HepG2 (cell line): Measurements from ENCODE around the gene CD7. TPM values are rescaled to one million over a fixed set of nuclear protein-coding genes. Genes with fewer than 3 reads are reported as not detected.

ENCODE experiments used
- BATF2 ChIP-seq: sonication (generic); formaldehyde crosslinking; IDR thresholded peaks from 2 replicates; pipeline ENCODE4 v1.8.0; 2022; ENCODE audit warnings: mild to moderate bottlenecking, missing genetic modification reagents, moderate library complexity
- CENPX ChIP-seq: sonication (generic); formaldehyde crosslinking; IDR thresholded peaks from 2 replicates; pipeline ENCODE4 v1.9.0; 2021; ENCODE audit warnings: mild to moderate bottlenecking, missing genetic modification reagents, moderate library complexity
- KAT2B ChIP-seq: fragments of 150-350 bp; IDR thresholded peaks from 2 replicates; pipeline ENCODE4 v1.6.1; 2014; ENCODE audit warnings: low read depth, low read length, borderline replicate concordance
- KLF13 ChIP-seq: sonication (generic); formaldehyde crosslinking; IDR thresholded peaks from 2 replicates; pipeline ENCODE4 v1.4.0; 2020; ENCODE audit warnings: mild to moderate bottlenecking, missing genetic modification reagents
- MTA1 ChIP-seq: sonication (generic); formaldehyde crosslinking; IDR thresholded peaks from 2 replicates; pipeline ENCODE4 v1.4.0; 2020; ENCODE audit warnings: missing genetic modification reagents, mild to moderate bottlenecking, borderline replicate concordance
- MTF1 ChIP-seq: sonication (generic); formaldehyde crosslinking; IDR thresholded peaks from 2 replicates; pipeline ENCODE4 v1.5.0; 2020; ENCODE audit warnings: missing genetic modification reagents
- RBAK ChIP-seq: sonication (generic); formaldehyde crosslinking; IDR thresholded peaks from 2 replicates; pipeline ENCODE4 v1.5.1; 2020; ENCODE audit warnings: mild to moderate bottlenecking, missing genetic modification reagents
- TBX2 ChIP-seq: sonication (generic); formaldehyde crosslinking; IDR thresholded peaks from 2 replicates; pipeline ENCODE4 v1.5.0; 2020; ENCODE audit warnings: missing genetic modification reagents, mild to moderate bottlenecking, borderline replicate concordance
- TOE1 ChIP-seq: sonication (generic); formaldehyde crosslinking; IDR thresholded peaks from 2 replicates; pipeline ENCODE4 v1.4.0; 2020; ENCODE audit warnings: mild to moderate bottlenecking, missing genetic modification reagents
- ZBTB2 ChIP-seq: sonication (generic); formaldehyde crosslinking; IDR thresholded peaks from 2 replicates; pipeline ENCODE4 v1.8.0; 2022; ENCODE audit warnings: low read depth, missing genetic modification reagents
- ZC3H13 ChIP-seq: sonication (generic); formaldehyde crosslinking; IDR thresholded peaks from 2 replicates; pipeline ENCODE4 v1.8.1; 2023; ENCODE audit warnings: mild to moderate bottlenecking, missing genetic modification reagents, moderate library complexity
- ZFP36 ChIP-seq: fragments of 150-350 bp; IDR thresholded peaks from 2 replicates; pipeline ENCODE4 v1.6.1; 2018; ENCODE audit warnings: borderline replicate concordance, low read length, low read depth; ENCODE audit not compliant: partially characterized antibody
- ZFP82 ChIP-seq: sonication (generic); formaldehyde crosslinking; IDR thresholded peaks from 2 replicates; pipeline ENCODE4 v1.5.1; 2020; ENCODE audit warnings: mild to moderate bottlenecking, missing genetic modification reagents, borderline replicate concordance
- ZKSCAN5 ChIP-seq: sonication (generic); formaldehyde crosslinking; IDR thresholded peaks from 2 replicates; pipeline ENCODE4 v1.5.1; 2020; ENCODE audit warnings: mild to moderate bottlenecking, missing genetic modification reagents
- ZNF251 ChIP-seq: sonication (generic); formaldehyde crosslinking; IDR thresholded peaks from 2 replicates; pipeline ENCODE4 v1.9.0; 2021; ENCODE audit warnings: mild to moderate bottlenecking, missing genetic modification reagents
- ZNF326 ChIP-seq: sonication (generic); formaldehyde crosslinking; IDR thresholded peaks from 2 replicates; pipeline ENCODE4 v1.4.0; 2020; ENCODE audit warnings: missing genetic modification reagents, borderline replicate concordance
- ZNF788 ChIP-seq: sonication (generic); formaldehyde crosslinking; IDR thresholded peaks from 2 replicates; pipeline ENCODE4 v1.5.0; 2020; ENCODE audit warnings: mild to moderate bottlenecking, missing genetic modification reagents, borderline replicate concordance
- polyA plus RNA-seq, 8 experiments: library from polyadenylated mRNA; depleted of rRNA in 3 of 8; stranded (reverse) in 7 of 8; unstranded in 1 of 8; fragments of >200 nt; fragmentation: Illumina TruSeq in 4 of 8; extraction: Trizol in 4 of 8; gene quantifications; 2 replicates each; pipeline versions ENCODE4 v1.2.1 to v1.2.3, GENCODE V29; 2011 to 2016; ENCODE audit warnings: low read depth in 4 of 8, missing spikeins in 1 of 8, mixed read lengths in 1 of 8; ENCODE audit not compliant: insufficient read depth in 1 of 8
- total RNA-seq, 5 experiments: library from RNA; depleted of rRNA; stranded (reverse); fragments of >200 nt; fragmentation: Illumina TruSeq; extraction: Trizol; gene quantifications; 2 replicates each; pipeline ENCODE4 v1.2.3, GENCODE V29; 2016; ENCODE audit warnings: low read depth in 1 of 5
- TF ChIP-seq, protein P1 (sequence below): sonication (generic); formaldehyde crosslinking; IDR thresholded peaks from 2 replicates; pipeline ENCODE4 v1.5.1; 2020; ENCODE audit warnings: mild to moderate bottlenecking, missing genetic modification reagents
- TF ChIP-seq, protein P2 (sequence below): IDR thresholded peaks from 2 replicates; pipeline ENCODE4 v1.6.1; 2018; ENCODE audit warnings: missing genetic modification reagents
- TF ChIP-seq, protein P3 (sequence below): sonication (generic); formaldehyde crosslinking; IDR thresholded peaks from 2 replicates; pipeline ENCODE4 v1.5.0; 2020; ENCODE audit warnings: missing genetic modification reagents
- TF ChIP-seq, protein P4 (sequence below): sonication (generic); formaldehyde crosslinking; conservative IDR thresholded peaks from 2 replicates; pipeline ENCODE4 v1.5.0; 2020; ENCODE audit warnings: missing genetic modification reagents

The CD7 gene
- total and polyA plus RNA-seq, 2 of the 13 experiments (the other 11 are each of a cell fraction or from before 2014, with no cell fraction given), result 67.6 to 76.4 TPM

DNA sequence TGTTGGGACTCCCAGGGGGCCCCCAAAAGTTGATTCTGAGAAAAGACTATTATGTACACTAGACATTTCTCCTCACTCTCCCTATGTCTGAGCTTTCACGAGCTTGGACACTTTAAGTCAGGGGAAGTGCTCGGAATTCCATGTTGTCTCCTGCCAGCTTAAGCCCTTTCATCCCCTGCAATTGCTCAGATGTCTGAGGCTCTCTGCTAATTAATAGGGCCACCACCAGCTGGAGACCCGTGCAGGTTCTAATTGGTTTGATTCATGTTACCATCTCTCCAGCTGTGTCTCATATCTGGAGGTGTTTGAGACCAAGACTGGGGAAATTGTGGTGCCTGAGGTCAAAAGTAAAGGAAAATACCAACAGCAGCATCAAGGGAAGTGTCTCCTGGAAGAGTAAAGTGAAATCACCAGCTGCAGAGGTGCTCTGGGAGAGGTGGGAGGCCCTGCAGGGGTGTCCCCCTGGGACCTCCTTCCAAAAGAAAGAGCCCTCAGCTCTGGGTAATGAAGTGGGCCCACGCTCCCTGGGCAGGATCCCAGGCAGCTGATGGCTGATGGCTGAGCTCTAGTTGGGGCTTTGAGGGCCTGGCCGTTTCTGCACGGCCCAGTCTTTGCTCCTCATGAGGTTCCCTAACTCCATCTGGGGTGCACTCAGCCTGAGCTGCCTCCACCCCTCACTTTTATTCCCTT is 48.3 kb upstream of the CD7 start (continued):
- TF ChIP-seq BATF2 (CRISPR knock-in tag), result no peak
- no peak for TF ChIP-seq MTF1
- TF ChIP-seq, protein P1, sequence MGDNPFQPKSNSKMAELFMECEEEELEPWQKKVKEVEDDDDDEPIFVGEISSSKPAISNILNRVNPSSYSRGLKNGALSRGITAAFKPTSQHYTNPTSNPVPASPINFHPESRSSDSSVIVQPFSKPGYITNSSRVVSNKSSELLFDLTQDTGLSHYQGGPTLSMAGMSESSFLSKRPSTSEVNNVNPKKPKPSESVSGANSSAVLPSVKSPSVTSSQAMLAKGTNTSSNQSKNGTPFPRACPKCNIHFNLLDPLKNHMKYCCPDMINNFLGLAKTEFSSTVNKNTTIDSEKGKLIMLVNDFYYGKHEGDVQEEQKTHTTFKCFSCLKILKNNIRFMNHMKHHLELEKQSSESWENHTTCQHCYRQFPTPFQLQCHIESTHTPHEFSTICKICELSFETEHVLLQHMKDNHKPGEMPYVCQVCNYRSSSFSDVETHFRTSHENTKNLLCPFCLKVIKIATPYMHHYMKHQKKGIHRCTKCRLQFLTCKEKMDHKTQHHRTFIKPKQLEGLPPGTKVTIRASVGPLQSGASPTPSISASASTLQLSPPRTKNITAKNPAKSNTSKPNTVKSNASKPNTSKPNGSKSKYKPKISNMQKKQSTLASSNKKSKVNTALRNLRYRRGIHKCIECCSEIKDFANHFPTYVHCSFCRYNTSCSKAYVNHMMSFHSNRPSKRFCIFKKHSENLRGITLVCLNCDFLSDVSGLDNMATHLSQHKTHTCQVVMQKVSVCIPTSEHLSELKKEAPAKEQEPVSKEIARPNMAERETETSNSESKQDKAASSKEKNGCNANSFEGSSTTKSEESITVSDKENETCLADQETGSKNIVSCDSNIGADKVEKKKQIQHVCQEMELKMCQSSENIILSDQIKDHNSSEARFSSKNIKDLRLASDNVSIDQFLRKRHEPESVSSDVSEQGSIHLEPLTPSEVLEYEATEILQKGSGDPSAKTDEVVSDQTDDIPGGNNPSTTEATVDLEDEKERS, result no peak
- TF ChIP-seq KLF13 (CRISPR knock-in tag), result no peak
- TF ChIP-seq KAT2B, result no peak
- no peak for TF ChIP-seq ZFP36
- TF ChIP-seq ZNF251, result no peak
- no peak for TF ChIP-seq CENPX
- TF ChIP-seq, protein P2, sequence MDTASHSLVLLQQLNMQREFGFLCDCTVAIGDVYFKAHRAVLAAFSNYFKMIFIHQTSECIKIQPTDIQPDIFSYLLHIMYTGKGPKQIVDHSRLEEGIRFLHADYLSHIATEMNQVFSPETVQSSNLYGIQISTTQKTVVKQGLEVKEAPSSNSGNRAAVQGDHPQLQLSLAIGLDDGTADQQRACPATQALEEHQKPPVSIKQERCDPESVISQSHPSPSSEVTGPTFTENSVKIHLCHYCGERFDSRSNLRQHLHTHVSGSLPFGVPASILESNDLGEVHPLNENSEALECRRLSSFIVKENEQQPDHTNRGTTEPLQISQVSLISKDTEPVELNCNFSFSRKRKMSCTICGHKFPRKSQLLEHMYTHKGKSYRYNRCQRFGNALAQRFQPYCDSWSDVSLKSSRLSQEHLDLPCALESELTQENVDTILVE (CRISPR knock-in tag), result no peak
- TF ChIP-seq ZC3H13 (CRISPR knock-in tag), result 0 out of 2 replicates have a peak, but pooled peaks have one; percentile 33
- TF ChIP-seq RBAK (CRISPR knock-in tag), result no peak
- no peak for TF ChIP-seq ZKSCAN5 (CRISPR knock-in tag)
- TF ChIP-seq, protein P3, sequence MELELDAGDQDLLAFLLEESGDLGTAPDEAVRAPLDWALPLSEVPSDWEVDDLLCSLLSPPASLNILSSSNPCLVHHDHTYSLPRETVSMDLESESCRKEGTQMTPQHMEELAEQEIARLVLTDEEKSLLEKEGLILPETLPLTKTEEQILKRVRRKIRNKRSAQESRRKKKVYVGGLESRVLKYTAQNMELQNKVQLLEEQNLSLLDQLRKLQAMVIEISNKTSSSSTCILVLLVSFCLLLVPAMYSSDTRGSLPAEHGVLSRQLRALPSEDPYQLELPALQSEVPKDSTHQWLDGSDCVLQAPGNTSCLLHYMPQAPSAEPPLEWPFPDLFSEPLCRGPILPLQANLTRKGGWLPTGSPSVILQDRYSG (CRISPR knock-in tag), result no peak
- TF ChIP-seq ZNF788 (CRISPR knock-in tag), result 0 out of 2 replicates have a peak, but pooled peaks have one; percentile 29
- no peak for TF ChIP-seq ZFP82 (CRISPR knock-in tag)
- TF ChIP-seq MTA1 (CRISPR knock-in tag), result peak; percentile 40; the same call in 1 of the 2 replicates
- TF ChIP-seq ZBTB2 (CRISPR knock-in tag), result no peak
- no peak for TF ChIP-seq ZNF326 (CRISPR knock-in tag)
- TF ChIP-seq TBX2, result peak; percentile 23; the same call in 1 of the 2 replicates
- TF ChIP-seq, protein P4, sequence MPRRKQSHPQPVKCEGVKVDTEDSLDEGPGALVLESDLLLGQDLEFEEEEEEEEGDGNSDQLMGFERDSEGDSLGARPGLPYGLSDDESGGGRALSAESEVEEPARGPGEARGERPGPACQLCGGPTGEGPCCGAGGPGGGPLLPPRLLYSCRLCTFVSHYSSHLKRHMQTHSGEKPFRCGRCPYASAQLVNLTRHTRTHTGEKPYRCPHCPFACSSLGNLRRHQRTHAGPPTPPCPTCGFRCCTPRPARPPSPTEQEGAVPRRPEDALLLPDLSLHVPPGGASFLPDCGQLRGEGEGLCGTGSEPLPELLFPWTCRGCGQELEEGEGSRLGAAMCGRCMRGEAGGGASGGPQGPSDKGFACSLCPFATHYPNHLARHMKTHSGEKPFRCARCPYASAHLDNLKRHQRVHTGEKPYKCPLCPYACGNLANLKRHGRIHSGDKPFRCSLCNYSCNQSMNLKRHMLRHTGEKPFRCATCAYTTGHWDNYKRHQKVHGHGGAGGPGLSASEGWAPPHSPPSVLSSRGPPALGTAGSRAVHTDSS (CRISPR knock-in tag), result no peak
- no peak for TF ChIP-seq TOE1 (CRISPR knock-in tag)
